Esophagus (tissue), 2 donors: ENCODE results near the gene LAPTM5. TPM values are rescaled to one million over a fixed set of nuclear protein-coding genes. Genes with fewer than 3 reads are reported as not detected.

Experiments used
- H3K27ac ChIP-seq, 2 donors: one replicate each; pipeline ENCODE4 v1.5.1; 2013; ENCODE audit warnings: low read depth in 2 of 2, mild to moderate bottlenecking in 2 of 2, inconsistent platforms in 1 of 2, low read length in 1 of 2, moderate library complexity in 1 of 2
- H3K27me3 ChIP-seq, 2 donors: one replicate each; pipeline ENCODE4 v1.6.1; 2013; ENCODE audit warnings: low read length in 2 of 2, control low read depth in 1 of 2, mild to moderate bottlenecking in 1 of 2; ENCODE audit not compliant: insufficient read depth in 2 of 2, control insufficient read depth in 1 of 2
- H3K36me3 ChIP-seq, 2 donors: one replicate each; pipeline ENCODE4 v1.6.1; 2013; ENCODE audit warnings: low read length in 1 of 2; ENCODE audit not compliant: control insufficient read depth in 2 of 2, insufficient read depth in 2 of 2
- H3K4me1 ChIP-seq, 2 donors: one replicate each; pipeline ENCODE4 v1.6.1; 2013; ENCODE audit warnings: low read length in 1 of 2; ENCODE audit not compliant: control insufficient read depth in 2 of 2, insufficient read depth in 2 of 2
- H3K4me3 ChIP-seq, 2 donors: one replicate each; pipeline ENCODE4 v1.5.1; 2013; ENCODE audit warnings: low read length in 2 of 2, mild to moderate bottlenecking in 2 of 2, low read depth in 1 of 2, moderate library complexity in 1 of 2
- H3K9me3 ChIP-seq, 2 donors: one replicate each; pipeline ENCODE4 v1.6.1; 2013; ENCODE audit warnings: mild to moderate bottlenecking in 2 of 2, low read depth in 1 of 2, low read length in 1 of 2, moderate library complexity in 1 of 2; ENCODE audit not compliant: control insufficient read depth in 2 of 2, insufficient read depth in 1 of 2
- WGBS, 2 donors: extraction: QIAGEN DNeasy Blood & Tissue Kit; methylation state at CpG; one replicate each; pipeline ENCODE4 v1.1.7; 2013; 5-methylcytosine and 5-hydroxymethylcytosine counted together
- polyA plus RNA-seq, 2 donors: library from polyadenylated mRNA; stranded (reverse); fragments of 200-250 nt; gene quantifications; one replicate each; pipeline ENCODE4 v1.2.3, GENCODE V29; 2013
- donor health status: healthy with polysubstance abuse.
- donor health status: Bipolar disorder and iron deficiency.

Gene LAPTM5
- polyA plus RNA-seq, 2 donors: 10.0 to 15.5 TPM

DNA sequence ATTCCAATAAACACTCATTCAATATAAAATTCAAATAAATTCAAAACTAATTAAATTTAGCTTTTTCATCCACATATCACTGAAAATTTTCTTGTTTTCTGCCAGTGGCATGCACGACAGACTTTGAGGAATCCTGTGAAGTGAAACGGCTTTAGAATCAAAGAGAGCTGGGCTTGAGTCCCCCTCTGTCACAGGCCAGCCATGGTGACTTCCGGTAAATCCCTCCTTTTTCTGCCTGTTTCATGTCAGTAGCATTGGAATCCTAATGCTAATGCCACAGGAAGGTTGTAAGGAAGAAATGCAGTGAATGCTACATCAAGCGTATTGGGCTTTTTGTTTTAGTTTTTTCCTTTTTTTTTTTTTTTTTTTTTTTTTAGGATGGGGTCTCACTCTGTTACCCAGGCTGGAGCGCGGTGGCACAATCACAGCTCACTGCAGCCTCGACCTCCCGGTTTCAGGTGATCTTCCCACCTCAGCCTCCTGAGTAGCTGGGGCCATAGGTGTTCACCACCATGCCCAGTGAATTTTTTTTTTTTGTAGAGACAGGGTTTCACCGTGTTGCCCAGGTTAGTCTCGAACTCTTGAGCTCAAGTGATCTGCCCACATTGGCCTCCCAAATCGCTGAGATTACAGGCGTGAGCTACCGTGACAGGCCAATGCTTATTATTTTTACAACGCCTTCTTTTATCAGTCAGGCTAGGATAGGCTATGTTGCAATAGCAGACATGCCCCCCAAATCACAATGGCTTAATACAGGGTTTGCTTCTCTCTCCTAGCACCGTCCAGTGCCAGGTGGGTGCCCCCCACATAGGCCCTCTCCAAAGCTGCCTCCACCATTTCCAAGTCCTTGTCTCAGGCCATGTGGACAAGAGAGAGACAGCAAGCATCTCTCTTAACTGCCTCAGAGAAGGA is 30.5 kb downstream of the LAPTM5 start:
- H3K9me3 ChIP-seq: no peaks in the 10 kb centered on the region
- WGBS, 2 donors: 84 to 85% methylated on average over 15 of the region's 15 CpGs
- peaks cover 0 to 2% of the 10 kb centered on the region in 2 donors for H3K36me3 ChIP-seq
- H3K27ac ChIP-seq: no peak overlapping the region
- H3K27me3 ChIP-seq: no peaks in the 10 kb centered on the region
- H3K4me1 ChIP-seq: no peaks in the 10 kb centered on the region
- no peak overlapping the region for H3K4me3 ChIP-seq

DNA sequence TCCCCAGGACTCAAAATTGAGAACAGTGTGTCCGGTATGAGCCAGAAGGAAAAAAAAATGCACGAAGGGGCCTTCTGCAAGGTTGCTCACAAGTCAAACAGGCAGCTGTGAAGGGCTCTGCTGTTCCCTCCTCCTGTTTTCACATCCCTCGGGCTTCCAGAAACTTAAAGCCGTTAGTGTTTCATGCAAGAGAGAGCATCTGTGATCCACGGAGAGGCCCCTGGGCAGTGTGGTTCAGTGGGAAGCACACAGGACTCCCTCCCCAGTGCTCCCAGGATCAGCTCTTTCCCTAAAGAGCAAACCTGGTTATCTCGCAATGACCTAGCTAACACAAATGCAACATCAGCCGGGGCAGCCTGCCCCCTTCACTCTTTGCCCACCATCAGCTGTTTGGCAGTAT is 31.3 kb downstream of the LAPTM5 start:
- H3K9me3 ChIP-seq: no peaks in the 10 kb centered on the region
- no peak overlapping the region for H3K27ac ChIP-seq
- H3K4me1 ChIP-seq: no peaks in the 10 kb centered on the region
- 69 to 79% methylated on average over 7 of the region's 7 CpGs for WGBS, 2 donors
- peaks cover 0 to 2% of the 10 kb centered on the region in 2 donors for H3K36me3 ChIP-seq
- no peak overlapping the region for H3K4me3 ChIP-seq
- H3K27me3 ChIP-seq: no peaks in the 10 kb centered on the region

- no peak overlapping the region for H3K4me3 ChIP-seq
- no peaks in the 10 kb centered on the region for H3K4me1 ChIP-seq
- no peaks in the 10 kb centered on the region for H3K27me3 ChIP-seq
- H3K9me3 ChIP-seq: no peaks in the 10 kb centered on the region
- H3K36me3 ChIP-seq: peaks cover 0 to 2% of the 10 kb centered on the region in 2 donors
- no peak overlapping the region for H3K27ac ChIP-seq
- 90 to 91% methylated on average over 17 of the region's 17 CpGs for WGBS, 2 donors
These were observed 32.0 kb downstream of the LAPTM5 start for GRCh38 chr1:30725450-30726095.

DNA sequence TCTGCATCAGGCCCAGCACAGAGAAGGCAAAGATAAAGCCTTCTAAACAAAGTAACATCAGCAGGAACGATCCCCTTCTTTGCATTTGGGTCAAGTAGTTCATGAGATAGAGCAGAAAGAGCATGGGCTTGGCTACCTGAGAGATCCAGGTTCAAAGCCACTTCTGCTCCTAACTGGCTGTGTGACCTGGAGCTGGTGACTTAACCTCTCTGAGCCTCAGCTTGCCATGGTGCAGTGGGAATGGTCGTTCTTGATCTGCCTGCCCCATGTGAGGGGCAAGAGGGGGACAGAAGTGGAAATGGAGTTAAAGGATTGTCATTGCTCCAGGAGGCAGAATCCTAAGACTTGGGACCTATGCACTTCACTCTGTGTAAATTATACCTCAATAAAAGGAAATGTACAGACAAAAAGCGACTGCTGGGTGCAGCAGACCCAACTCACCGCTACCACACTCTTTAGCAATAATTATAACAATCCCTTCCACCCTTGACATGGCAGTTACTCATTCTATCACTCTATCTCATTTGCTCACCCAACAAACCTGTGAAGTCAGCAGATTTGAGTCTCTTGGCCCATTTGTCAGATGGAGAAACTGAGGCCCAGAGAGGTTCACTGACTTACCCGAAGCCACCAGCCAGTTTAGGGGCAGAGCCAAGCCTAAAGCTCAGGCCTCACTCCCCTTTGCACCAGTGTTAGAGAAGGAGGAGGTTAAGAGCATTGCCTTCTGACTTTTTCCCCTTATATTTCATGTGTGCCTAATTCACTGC is 32.7 kb downstream of the LAPTM5 start:
- 91 to 93% methylated on average over 5 of the region's 5 CpGs for WGBS, 2 donors
- Histone ChIP-seq H3K27ac (no peak overlapping the region), H3K4me1 (no peaks in the 10 kb centered on the region), H3K4me3 (no peak overlapping the region), H3K9me3 (no peaks in the 10 kb centered on the region), H3K36me3 (peaks cover 0 to 2% of the 10 kb centered on the region in 2 donors), H3K27me3 (no peaks in the 10 kb centered on the region)

DNA sequence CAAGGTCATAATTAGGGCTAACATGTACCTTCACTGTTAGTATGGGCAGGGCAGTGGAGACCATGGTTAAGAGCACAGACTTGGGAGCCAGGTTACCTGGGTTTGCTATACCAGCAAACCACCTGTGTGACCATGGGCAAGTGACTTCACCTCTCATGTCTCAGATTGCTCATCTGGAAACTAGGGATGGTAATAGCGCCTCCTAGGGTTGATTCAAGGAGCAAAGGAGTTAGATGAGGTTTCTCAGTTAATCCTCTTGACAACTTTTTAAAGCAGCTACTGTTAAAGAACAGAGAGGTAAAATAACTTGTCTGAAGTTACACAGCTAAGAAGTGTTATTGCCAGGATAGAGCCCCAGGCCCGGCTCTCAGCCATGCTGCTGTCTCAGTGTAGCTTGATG is 33.4 kb downstream of the LAPTM5 start:
- H3K4me3 ChIP-seq: no peak overlapping the region
- no peak overlapping the region for H3K27ac ChIP-seq
- WGBS, 2 donors: 94 to 96% methylated on average over 2 of the region's 2 CpGs
- H3K27me3 ChIP-seq: no peaks in the 10 kb centered on the region
- H3K36me3 ChIP-seq: peaks cover 0 to 2% of the 10 kb centered on the region in 2 donors
- H3K4me1 ChIP-seq: peaks cover 0 to 2% of the 10 kb centered on the region in 2 donors
- H3K9me3 ChIP-seq: no peaks in the 10 kb centered on the region

- H3K9me3 ChIP-seq: no peaks in the 10 kb centered on the region
- no peak within 1 kb of the TSS for H3K27ac ChIP-seq
- H3K27me3 ChIP-seq: no peaks in the 10 kb centered on the region
- WGBS, 2 donors: 86 to 88% methylated on average over 14 of the region's 14 CpGs
- no peak within 1 kb of the TSS for H3K4me3 ChIP-seq
- peaks cover 0 to 5% of the 10 kb centered on the region in 2 donors for H3K4me1 ChIP-seq
- peaks cover 0 to 2% of the 10 kb centered on the region in 2 donors for H3K36me3 ChIP-seq
These were observed 34.2 kb downstream of the LAPTM5 start, which contains the start of gene MATN1 for GRCh38 chr1:30723331-30723755. Gene MATN1, minus strand, starts transcription at chr1:30723585. Its CDS starts 34 bp downstream, at chr1:30723551.

- WGBS, 2 donors: 60 to 66% methylated on average over 9 of the region's 9 CpGs
- H3K9me3 ChIP-seq: no peaks in the 10 kb centered on the region
- no peak overlapping the region for H3K4me3 ChIP-seq
- no peaks in the 10 kb centered on the region for H3K27me3 ChIP-seq
- H3K27ac ChIP-seq: no peak overlapping the region
- H3K4me1 ChIP-seq: peaks cover 0 to 5% of the 10 kb centered on the region in 2 donors
- H3K36me3 ChIP-seq: peaks cover 0 to 2% of the 10 kb centered on the region in 2 donors
These were observed 35.6 kb downstream of the LAPTM5 start for GRCh38 chr1:30721812-30722537.

DNA sequence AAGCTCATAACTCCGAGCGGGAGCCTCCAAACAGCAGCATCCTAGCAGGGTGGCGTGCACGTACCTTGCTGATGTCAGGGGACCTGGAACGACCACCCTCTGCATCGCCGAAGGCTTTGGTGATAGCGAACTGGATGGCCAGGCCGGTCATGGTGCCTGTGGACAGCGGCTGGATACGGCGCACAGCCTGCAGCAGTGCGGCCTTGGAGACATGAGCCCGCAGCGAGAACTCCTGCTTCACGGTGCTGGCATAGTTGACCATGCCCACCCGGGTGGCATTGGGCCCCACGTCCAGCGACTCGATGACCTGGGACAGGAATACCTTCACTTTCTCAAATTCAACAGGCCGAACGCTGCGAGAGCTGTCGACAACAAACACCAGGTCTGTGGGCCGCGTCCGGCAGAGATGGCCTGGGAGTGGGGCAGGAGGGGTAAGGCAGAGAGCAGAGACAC is 36.2 kb downstream of the LAPTM5 start:
- Histone ChIP-seq H3K27me3 (no peaks in the 10 kb centered on the region), H3K4me1 (peaks cover 0 to 5% of the 10 kb centered on the region in 2 donors), H3K36me3 (peaks cover 0 to 2% of the 10 kb centered on the region in 2 donors), H3K27ac (no peak overlapping the region), H3K9me3 (no peaks in the 10 kb centered on the region), H3K4me3 (no peak overlapping the region)
- WGBS, 2 donors: 95 to 97% methylated on average over 27 of the region's 27 CpGs
